Colonic mucosa (tissue), 4 donors: ENCODE results near the gene CHAMP1. TPM values are rescaled to one million over a fixed set of nuclear protein-coding genes. Genes with fewer than 3 reads are reported as not detected.
A peak's percentile ranks its signal among the peaks of the same experiment; 100 is the strongest.

Experiments
- DNase-seq: peaks from one replicate; pipeline ENCODE4 v3.0.0-alpha.2; 2020
- H3K27ac ChIP-seq: fragments of 200-600 bp; one replicate; pipeline ENCODE4 v1.8.0; 2021
- H3K27me3 ChIP-seq: fragments of 200-600 bp; one replicate; pipeline ENCODE4 v1.8.0; 2021
- H3K36me3 ChIP-seq: fragments of 200-600 bp; one replicate; pipeline ENCODE4 v1.8.0; 2021
- H3K4me1 ChIP-seq: fragments of 200-600 bp; one replicate; pipeline ENCODE4 v1.8.0; 2021; ENCODE audit warnings: mild to moderate bottlenecking
- H3K4me3 ChIP-seq: fragments of 200-600 bp; one replicate; pipeline ENCODE4 v1.8.0; 2021
- H3K9ac ChIP-seq, 2 donors: one replicate each; pipeline ENCODE4 v1.7.0; 2013; ENCODE audit warnings: control low read depth in 2 of 2, low read depth in 2 of 2, low read length in 2 of 2
- H3K9me3 ChIP-seq: fragments of 200-600 bp; one replicate; pipeline ENCODE4 v1.8.0; 2021
- intact Hi-C: fragments of 100-400 bp; cut with DNase I; formaldehyde crosslinking; loops from one replicate; pipeline ENCODE4 v1.14.1; 2022
- total RNA-seq, 2 donors: library from RNA; stranded (reverse); fragmentation: NEBNext Ultra II Directional in 1 of 2; extraction: Animal tissue kit (Norgen Biotek cat#: 25700) in 1 of 2; gene quantifications; one replicate each; pipeline ENCODE4 v1.2.1, GENCODE V29; 2021
- TF ChIP-seq, protein P1 (sequence below): fragments of 200-600 bp; IDR thresholded peaks from one replicate; pipeline ENCODE4 v1.8.0; 2022; ENCODE audit warnings: antibody characterized with exemption, mild to moderate bottlenecking
- donor health status: healthy.
- donor health status: DM: no; HTN: no; CAD: no.
- donor health status: DM: no; HTN: no; CAD: no.

The CHAMP1 gene
- total RNA-seq, 2 donors from 2014 or later, result 13.1 to 19.2 TPM

DNA sequence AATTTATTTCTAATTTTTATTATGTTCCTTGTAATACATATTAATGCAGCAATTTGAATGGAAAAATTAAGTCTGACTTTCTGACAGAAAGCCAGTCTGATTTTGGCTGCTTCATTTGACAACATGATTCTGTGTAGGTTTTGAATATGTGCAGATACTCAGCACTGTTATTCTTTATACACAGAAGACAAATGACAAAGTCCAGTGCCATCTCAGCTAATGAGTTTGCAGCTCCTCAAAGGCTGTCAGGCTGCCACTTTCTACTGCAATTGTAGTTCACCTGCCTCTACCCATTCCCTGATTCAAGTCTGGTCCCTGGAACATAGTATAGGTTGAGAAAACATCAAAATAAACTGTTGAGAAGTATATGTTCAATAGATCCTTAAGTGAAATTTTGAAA is 2.9 kb upstream of the CHAMP1 start:
- Histone ChIP-seq H3K27me3 (no peaks in the 10 kb centered on the region), H3K9ac (no peak overlapping the region), H3K4me1 (no peaks in the 10 kb centered on the region), H3K27ac (no peak overlapping the region), H3K4me3 (no peak overlapping the region), H3K36me3 (no peaks in the 10 kb centered on the region), H3K9me3 (no peaks in the 10 kb centered on the region)
- TF ChIP-seq, protein P1, sequence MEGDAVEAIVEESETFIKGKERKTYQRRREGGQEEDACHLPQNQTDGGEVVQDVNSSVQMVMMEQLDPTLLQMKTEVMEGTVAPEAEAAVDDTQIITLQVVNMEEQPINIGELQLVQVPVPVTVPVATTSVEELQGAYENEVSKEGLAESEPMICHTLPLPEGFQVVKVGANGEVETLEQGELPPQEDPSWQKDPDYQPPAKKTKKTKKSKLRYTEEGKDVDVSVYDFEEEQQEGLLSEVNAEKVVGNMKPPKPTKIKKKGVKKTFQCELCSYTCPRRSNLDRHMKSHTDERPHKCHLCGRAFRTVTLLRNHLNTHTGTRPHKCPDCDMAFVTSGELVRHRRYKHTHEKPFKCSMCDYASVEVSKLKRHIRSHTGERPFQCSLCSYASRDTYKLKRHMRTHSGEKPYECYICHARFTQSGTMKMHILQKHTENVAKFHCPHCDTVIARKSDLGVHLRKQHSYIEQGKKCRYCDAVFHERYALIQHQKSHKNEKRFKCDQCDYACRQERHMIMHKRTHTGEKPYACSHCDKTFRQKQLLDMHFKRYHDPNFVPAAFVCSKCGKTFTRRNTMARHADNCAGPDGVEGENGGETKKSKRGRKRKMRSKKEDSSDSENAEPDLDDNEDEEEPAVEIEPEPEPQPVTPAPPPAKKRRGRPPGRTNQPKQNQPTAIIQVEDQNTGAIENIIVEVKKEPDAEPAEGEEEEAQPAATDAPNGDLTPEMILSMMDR, result no peak
- DNase-seq, result no peak
- intact Hi-C loops, result no loop called here

DNA sequence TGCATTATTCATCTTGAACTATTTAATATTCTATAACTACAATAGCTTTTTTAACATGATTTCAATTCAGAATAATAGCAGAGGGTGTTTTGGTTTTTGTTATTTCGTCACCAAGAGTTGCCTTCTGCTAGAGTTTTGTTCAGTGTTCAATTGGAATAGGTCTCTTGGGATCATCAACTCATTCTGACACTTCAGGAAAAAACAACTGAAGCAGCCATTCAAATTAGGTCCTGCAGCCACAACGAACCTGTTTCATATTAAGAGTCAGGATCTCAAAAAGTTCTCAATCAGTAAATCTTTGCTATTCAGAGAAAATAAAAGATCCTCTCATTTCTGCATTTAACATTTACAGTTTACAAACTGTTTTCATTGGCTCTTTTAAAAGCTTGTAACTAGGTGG is 2.4 kb upstream of the CHAMP1 start:
- no peak overlapping the region for H3K27ac ChIP-seq
- no peaks in the 10 kb centered on the region for H3K36me3 ChIP-seq
- no peak overlapping the region for H3K9ac ChIP-seq
- H3K27me3 ChIP-seq, result no peaks in the 10 kb centered on the region
- TF ChIP-seq, protein P1, result no peak
- no peaks in the 10 kb centered on the region for H3K4me1 ChIP-seq
- DNase-seq, result no peak
- intact Hi-C loops, result no loop called here
- no peak overlapping the region for H3K4me3 ChIP-seq
- no peaks in the 10 kb centered on the region for H3K9me3 ChIP-seq

DNA sequence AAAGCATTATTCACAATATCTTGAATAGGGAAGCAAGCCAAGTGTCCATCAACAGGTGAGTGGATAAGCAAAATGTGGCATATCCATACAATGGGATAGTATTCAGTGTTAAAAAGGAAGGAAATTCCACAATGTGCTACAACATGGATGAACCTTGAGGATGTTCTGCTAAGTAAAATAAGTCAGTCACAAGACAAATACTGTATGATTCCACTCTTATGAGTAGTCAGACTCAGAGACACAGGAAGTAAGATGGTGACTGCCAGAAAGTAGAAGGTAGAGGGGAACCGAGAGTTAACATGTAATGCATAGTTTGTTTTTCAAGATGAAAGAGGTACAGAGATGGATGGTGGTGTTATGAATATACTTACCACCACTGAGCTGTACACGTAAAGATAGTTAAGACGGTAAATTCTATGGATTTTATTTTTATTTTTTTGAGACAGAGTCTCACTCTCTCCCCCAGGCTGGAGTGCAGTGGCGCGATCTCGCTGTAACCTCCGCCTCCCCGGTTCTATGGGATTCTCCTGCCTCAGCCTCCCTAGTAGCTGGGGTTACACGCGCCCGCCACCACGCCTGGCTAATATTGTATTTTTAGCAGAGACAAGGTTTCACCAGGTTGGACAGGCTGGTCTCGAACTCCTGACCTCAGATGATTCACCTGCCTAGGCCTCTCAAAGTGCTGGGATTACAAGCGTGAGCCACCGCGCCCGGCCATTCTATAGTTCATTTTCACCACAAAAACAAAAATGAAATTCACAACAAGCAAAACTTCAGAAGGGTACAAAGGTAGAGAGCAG is 1.0 kb upstream of the CHAMP1 start:
- Histone ChIP-seq H3K36me3 (no peaks in the 10 kb centered on the region), H3K4me3 (peak overlapping the region; percentile 83), H3K27me3 (no peaks in the 10 kb centered on the region), H3K9me3 (no peaks in the 10 kb centered on the region), H3K9ac (peak overlapping the region in 1 of 2 donors; percentile 81), H3K27ac (peak overlapping the region; percentile 95), H3K4me1 (no peaks in the 10 kb centered on the region)
- intact Hi-C loops, result no loop called here
- TF ChIP-seq, protein P1, result no peak
- DNase-seq, result no peak

DNA sequence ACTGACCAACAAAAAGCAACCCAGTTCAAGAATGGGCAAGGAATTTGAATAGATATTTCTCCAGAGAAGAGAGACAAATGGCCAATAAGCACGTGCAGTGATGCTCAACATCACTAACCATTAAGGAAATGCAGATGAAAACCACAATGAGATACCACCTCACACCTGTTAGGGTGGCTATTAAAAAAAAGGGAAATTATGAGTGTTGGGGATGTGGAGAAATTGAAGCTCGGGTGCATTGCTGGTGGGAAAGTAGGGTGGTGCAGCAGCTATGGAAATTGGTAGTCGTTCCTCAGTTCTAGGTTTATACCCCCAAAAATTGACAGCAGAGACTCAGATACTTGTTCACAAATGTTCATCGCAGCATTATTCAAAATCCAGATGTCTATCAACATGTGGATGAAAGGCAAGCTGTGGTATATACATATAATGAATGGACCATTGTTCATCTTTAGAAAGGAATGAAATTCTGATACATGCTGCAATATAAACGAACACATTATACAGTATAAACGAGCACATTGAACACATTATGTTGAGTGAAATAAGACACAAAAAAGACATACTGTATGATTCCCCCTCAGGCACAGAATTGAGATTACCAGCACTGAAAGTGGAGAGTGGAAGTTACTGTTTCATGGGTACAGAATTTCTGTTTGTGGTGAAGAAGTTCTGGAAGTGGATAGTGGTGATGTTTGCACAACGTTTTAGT is 927 bp downstream of the CHAMP1 start:
- intact Hi-C loops, result no loop called here
- peak overlapping the region; percentile 83 for H3K4me3 ChIP-seq

DNA sequence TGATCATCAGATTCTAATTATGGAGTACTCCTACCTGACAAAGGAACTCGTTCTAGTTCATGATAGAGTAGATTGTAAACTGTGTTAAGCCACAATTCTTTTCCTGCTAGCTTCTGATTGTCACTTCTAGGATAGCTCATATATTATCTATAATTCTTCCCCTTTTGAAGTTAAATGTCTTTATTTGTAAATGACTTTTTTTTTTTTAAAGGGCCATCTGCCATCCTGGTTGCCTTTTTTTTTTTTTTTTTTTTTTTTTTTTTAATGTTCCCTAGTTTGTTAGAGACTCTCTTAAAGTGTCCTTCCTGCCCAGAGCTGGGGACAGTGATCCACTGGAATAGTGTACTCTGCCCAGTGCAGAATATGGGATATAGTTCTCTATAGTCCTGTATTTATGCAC is 4.3 kb downstream of the CHAMP1 start:
- TF ChIP-seq, protein P1, result no peak
- H3K9ac ChIP-seq, result no peak overlapping the region
- H3K27ac ChIP-seq, result no peak overlapping the region
- no peaks in the 10 kb centered on the region for H3K4me1 ChIP-seq
- no peak overlapping the region for H3K4me3 ChIP-seq
- peaks cover 6% of the 10 kb centered on the region for H3K36me3 ChIP-seq
- intact Hi-C loops, result no loop called here
- no peaks in the 10 kb centered on the region for H3K9me3 ChIP-seq
- DNase-seq, result no peak
- H3K27me3 ChIP-seq, result no peaks in the 10 kb centered on the region

More for the DNA sequence above, 927 bp downstream of the CHAMP1 start:
- Histone ChIP-seq H3K4me1 (no peaks in the 10 kb centered on the region), H3K27ac (peak overlapping the region; percentile 95), H3K9me3 (no peaks in the 10 kb centered on the region), H3K27me3 (no peaks in the 10 kb centered on the region), H3K36me3 (no peaks in the 10 kb centered on the region), H3K9ac (peak overlapping the region; percentile 81 to 91)
- TF ChIP-seq, protein P1, result no peak
- peak; percentile 8 for DNase-seq
